ENCODE results near the gene PRR13.
"Not testable (repeated sequence)": the region's sequence is repeated elsewhere in the genome, so short reads cannot be mapped to it uniquely, and the experiment has no call there.

PRR13 gene

DNA sequence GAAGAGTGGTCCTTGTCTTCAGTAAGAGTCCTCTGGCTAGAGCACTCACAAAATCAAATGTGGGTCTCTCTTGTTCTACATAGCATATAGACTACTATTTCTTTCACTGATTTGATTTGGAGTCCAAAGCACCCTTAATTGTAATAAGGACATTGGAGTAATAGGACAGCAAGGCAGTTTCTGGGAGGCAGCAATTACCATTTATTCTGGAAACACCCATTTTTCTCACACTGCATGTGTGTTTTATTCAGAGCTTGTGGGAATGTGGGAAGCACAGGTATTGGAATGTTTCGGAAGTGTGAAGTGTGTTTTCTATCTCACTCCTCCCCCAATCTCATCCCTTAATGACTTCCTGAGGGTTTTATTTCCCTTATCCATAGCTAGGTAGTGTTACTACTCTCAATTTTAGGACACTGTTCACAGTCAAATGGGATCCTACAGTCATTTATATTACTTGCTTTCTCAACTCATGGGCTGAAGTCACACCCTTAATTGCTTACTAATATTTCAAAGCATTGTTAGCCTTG lies 30.6 kb downstream of the PRR13 start:
- no peak for DNase-seq (ENCODE audit: low spot score)

DNA sequence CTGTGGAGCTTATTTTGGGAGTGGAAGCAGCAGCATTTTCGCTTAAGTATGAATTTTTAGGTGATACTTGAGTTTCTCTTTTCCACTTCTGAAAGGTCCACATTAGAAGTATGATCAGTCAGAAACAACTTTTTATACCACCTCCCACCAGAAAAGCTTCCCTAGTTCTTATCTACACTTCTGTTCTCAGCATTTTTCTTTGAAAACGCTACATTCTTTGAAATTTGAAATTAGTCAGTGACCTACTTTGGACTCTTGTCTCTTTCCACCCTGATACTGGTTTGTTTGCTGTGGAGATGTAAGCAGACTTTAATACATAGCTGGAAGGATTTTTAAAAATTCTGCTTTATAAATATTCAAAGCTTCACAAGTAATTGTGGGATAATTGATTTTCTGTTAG lies 32.5 kb downstream of the PRR13 start:
- no peak for DNase-seq (ENCODE audit: low spot score)

DNA sequence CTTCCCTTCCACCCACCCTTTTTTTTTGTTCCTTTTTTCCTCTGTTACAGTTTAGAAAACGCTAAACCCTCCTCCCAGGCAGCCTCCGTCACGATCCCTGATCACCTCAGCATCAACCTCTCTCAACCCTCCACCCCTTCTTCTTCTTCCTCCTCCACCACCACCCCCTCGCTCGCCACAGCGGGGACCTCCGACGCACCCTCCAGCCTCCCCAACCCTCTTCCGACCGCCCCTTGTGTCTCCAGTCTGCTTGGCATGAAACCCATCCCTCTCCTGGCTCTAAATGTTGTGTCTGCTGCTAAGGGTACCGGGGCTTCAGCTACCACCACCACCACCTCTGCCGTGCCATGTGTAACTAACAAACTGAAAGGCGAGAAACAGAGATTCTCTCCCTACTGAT lies 33.3 kb downstream of the PRR13 start:
- DNase-seq (ENCODE audit: low spot score), result no peak

DNA sequence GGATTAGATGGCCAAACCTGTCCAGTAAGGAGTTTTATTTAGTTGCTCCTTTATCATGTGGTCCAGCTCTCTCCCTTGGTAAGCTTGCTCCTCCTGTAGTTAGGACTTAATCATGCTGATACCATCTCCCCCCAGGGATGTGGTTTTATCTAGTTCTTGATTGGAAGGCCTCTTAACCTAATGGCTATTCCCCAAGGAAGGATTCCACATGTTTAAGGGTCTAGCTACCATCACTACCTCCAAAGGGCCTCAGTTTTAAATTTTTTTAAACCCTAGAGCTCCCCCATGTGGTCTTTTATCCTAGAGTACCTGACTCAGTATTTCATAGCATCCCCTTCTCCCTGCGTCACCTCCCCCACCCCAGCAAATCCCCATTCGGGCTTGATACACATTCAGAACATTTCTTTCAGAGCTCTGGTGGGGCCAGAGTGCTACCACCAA lies 35.3 kb downstream of the PRR13 start:
- no peak for DNase-seq (ENCODE audit: low spot score)

DNA sequence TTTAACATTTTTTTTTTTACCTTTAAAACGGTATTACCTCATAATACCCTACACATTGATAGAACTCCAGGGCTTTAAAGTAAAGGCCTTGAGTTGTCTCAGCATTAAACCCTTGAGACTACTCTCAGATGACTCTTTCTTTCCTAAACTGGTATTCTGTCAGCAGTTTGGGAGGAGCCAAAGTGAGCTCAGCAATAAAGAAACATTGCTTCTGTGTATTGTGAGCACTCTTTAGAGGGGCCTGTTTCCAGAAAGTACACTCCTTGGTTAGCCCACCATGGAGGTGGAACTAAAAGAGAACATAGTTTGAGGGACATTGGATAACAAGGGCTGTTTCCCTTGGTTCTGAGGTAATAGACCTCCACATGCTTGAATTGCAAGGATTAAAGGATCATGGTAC lies 37.3 kb downstream of the PRR13 start:
- no peak for DNase-seq (ENCODE audit: low spot score)

DNA sequence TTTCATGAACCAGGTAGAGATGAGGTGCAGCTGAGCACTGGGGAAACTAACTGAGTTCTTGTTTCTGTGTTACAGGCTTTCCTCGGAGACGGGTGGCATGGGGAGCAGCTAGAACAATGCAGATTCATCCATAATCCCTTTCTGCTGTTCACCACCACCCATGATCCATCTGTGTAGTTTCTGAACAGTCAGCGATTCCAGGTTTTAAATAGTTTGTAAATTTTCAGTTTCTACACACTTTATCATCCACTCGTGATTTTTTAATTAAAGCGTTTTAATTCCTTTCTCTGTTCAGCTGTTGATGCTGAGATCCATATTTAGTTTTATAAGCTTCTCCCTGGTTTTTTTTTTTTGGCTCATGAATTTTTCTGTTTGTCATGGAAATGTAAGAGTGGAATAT lies 37.8 kb downstream of the PRR13 start:
- no peak for DNase-seq (ENCODE audit: low spot score)

DNA sequence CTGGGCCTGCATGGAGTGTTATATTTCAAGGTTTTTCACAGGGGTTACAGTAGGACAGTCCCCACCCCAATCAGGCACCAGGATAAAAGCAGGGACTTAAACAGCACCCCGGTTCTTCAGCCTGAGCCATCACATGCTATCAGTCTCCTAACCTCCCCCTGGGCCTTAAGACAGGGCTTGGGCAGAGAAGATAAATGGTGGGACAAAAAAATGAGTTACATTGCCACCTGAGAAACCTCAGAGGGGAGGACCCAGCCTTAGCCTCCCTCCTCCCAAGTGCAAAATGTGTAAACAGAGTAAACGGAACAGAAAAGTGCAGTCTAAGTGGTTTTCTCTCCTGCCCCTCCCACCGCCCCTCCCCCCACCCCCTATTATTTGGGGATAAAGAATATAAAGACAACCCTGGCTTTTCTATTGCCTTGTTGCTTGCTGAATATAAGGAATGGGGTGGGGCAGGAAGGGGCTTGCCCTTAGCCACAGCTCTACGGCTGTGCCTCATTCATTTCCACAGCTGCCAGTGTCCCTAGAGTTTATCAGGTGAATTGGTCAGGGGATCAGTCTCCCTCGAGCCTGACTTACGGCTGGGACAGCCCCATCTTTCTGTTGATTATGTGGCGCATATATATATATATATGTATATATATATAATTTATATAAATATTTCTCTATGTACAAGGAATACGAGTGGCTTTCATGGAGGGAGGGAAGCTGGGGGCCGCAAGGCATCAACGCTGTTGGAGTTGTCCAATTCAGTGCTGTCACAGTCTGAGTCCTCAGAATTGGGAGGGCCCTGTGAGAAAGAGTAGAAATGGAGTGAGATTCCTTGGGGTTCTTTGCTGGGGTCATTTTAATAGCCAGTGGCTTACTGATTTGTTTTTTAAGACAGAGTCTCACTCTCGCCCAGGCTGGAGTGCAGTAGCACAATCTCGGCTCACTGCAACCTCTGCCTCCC lies 39.2 kb downstream of the PRR13 start:
- no peak for DNase-seq (ENCODE audit: low spot score)

DNA sequence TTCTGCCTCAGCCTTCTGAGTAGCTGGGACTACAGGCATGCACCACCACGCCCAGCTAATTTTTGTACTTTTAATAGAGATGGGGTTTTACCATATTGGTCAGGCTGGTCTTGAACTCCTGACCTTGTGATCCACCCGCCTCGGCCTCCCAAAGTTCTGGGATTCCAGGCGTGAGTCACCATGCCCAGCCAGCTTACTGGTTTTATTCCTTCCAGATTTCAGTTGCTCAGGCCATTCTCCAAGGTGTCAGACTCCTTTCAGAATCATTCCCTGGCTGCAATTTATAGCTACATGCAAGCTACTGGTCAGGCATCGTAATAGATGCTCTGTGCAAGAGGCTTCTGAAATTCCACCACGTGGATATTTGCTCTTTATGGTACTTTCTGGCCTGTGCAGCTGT lies 39.9 kb downstream of the PRR13 start:
- DNase-seq (ENCODE audit: low spot score), result not testable (repeated sequence)

DNA sequence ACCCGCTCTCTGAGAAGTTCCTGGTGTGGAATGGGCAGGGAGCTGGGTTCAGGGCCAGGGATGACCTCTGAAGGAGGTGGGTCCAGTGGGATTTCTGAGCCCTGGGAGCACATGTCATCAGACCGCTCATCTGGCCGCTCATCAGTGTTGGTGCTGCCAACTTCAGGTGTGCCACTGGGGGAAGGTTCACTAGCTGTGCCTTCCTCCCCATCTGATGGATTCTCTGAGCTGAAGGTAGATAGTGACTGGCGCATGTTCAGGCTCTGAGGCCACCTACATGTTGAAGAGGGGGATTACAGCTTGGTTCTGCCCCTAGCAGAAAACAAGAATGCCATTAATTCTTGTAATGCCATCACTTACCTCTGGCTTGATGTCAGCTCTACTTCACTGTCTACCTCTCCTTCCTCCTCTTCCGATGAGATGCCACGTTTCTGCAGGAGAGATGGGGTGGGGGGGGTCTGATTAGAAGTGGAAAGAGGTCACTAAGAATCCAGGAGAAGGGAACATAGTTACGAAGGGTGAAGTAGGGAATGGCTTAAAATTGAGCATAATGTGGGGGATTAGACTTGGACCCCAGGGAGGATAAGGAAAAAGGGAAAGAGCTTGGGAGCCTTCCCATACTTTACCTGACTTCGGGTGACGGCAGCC lies 40.5 kb downstream of the PRR13 start:
- DNase-seq (ENCODE audit: low spot score), result no peak

DNA sequence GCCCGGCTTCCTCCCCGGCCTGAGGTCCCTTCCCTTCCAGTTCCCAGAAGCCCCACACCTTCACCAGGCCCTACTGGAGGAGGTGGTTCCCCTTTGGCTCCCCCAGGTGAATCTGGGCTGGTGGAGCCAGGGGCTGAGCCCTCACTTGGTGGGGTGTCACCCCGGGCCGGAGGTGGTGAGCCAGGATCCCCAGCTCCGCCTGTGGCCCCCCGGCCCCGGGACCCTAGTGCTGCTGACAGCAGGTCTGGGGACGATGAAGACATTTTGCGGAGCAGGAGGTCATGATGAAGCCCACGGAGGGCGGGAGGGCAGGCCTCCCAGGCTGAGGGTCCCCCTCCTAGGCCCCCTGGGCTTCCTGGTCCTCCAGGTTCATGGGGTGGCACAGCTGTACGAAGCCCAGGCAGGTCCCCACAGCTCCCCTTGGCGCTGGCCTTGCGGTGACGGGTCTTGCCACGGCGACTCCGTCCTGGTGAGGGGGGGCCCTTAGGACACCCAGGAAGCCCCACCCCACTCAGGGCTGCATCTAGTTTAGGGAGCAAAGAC lies 41.2 kb downstream of the PRR13 start:
- no peak for DNase-seq (ENCODE audit: low spot score)

DNA sequence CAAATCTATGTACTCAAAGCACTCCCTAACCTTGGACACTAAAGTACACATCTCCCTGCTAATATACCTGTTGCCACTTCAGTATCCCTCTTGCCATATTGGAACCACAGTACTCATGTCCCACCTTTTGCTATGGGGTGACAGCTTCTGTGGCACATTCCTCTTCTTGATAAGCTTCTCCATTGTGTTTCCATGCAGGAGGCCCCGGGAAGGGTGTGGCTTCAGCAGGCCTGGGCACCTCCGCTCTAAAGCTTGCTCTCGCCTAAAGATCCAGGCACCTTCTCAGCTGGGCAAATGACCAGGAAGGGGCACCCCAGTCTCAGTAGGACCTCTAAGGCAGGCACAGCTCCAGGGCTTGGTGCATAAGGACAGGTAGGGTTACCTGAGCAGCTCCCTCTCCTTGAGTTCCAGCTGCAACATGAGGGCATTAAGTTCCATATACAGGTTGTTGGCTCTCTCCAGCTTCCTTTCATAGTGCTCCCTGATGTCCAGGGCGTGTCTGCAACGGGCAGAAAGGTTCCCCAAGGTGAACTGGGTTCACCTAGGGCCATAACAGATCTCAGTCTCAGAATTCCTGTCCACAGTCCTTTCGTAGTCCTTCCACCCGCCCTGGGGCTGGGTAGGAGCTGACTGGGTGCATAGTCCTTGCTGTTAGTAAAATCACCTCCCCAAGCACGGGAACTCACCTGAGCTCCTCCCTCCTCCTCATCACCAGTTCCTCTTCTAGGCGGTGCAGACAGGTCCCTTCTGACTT lies 41.9 kb downstream of the PRR13 start:
- DNase-seq (ENCODE audit: low spot score), result no peak

DNA sequence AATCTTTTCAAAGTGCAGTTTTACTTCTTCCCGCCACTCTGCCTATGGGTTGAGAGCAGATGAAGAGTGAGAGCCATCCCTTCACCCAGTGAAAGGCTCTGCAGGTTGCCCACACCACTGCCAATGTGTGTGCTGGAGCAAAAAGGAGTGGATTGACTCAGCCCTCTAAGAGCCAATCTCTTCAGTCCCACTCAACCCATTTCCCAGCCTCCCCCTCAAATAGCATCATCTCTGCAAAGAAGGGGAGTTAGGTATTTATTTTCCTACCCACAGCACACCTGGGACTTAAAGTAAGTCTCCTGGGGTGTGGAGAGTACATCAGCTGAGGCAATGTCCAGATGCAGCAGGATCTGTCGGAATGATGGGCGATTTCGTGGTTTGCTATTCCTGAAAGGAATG lies 42.4 kb downstream of the PRR13 start:
- DNase-seq (ENCODE audit: low spot score), result no peak

DNA sequence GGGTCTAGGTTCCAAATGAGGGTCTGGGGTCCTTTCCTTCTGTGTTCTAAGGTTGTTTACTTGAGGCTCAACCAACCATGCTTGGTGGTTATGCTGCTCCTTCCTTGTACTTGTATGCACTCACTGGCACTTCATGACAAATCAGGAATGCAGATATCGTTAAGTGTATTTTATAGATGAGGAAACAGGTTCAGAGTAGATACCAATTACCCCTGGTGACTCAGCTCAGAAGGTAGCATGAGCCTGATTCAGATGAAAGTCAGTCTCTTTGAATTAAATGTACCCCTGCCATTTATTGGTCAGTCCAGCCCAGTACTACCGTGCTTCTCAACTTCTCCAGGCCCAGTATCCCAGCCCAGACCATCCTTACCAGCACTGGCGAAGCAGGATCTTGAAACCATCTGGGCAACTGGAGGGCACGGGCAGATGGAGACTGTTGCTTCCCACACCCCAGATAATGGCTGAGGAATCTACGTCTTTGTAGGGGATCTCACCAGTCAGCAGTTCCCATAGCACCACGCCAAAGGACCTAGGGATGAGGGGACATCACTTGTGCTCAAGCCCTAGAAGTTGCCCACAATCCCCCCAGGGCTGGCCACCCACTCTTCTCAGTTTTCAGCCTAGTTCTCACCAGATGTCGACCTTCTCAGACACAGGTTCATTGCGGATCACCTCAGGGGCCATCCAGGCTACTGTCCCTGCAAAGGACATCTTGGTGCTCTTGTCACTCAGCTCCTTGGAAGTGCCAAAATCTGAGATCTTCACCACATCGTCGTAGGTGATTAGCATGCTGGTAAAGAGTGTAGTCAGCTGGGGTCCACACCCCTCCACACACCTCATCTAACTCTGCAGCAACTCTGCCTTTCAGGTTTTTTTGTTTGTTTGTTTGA lies 43.4 kb downstream of the PRR13 start:
- DNase-seq (ENCODE audit: low spot score), result no peak

DNA sequence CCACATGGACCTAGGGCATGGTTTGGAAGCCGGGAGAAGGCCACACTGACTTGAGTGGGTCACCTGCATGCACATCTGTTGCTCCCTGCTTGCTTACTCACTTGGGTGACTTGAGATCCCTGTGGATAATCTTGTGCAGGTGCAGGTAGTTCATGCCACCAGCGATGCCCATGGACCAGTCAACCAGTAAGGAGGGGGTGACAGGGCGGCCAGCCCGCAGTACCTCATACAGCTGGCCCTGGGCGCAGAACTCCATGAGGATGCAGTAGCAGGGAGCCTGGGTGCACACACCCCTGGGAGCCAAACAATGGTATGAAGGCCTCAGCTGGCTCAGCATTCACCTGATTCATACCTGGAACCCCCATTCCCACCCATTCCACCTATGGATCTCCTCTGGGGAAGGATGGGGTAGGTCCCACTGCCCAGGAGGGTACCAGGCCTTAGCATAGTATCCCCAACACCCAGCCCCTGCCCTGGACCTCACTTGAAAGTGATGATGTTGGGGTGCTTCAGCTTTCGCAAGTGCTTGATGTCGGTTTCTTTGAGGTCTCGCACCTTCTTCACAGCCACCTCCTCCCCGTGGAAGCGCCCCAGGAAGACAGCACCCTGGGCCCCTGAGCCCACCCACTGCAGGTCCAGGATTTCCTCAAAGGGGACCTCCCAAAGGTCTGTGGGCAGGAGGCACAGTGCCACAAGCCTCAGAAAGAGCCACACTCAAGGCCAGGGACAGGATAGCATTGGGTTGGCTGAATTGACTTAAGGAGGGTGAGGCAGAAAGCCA lies 44.6 kb downstream of the PRR13 start:
- no peak for DNase-seq (ENCODE audit: low spot score)

DNA sequence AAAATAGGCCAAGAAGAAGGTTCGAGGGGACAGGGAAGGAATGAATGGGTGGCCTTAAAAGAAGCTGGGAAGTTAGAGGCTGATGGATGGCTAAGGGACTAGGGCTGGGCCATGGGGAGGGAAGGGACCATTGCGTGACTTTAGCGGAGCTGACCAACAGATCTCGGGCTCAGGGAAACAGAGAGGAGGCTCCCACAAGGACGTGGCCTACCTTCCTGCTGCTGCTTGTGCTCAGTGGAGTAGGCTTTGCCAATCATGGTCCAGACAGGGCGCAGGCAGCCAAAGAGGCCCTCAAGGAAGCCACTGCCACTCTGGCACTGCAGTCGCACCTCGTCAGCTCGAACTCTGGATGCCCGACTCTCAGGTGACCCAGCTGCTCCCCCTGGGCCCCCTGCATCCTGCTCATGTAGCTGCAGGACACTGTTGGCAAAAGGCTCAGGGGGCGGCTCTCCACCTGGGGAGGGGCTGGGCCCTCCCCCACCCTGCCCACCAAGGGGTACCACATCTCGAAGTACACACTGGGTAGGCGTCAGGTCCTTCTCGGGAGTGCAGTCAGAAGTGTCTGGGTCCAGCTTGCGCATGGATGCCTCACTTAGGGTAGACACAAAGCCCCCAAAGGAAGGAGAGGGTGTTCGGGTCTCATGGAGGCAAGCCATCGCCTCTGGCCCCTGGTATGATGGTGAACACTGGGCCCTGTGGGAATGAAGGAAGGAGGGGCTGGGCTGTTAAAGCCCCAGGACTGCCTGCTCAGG lies 45.4 kb downstream of the PRR13 start:
- no peak for DNase-seq (ENCODE audit: low spot score)

DNA sequence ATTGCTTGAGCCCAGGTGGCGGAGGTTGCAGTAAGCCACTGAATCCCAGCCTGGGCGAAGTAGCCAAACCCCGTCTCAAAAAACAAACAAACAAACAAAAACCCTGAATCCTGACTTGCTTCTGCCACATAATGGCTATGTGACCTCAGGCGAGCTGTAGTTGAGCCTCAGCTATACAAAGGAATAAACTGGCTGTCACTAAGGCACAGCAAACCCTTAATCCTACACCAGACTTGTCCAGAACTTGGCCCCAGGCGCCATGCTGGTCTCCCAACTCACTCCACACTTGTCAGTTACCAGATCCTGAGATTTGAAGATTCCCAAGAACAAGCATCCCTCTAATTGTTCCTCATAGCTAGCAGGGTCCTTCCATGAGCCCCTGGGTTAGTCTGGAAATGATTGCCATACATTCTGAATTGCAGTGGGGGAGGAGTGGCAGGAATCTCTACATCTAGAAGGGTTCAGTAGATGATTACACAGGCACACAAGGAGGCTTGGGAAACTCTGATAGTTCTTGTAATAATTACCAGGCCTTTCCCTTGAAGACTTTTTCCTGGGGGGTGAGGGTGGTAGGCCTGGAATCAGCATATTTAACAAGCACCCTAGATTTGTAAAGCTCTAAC lies 47.8 kb downstream of the PRR13 start:
- no peak for DNase-seq (ENCODE audit: low spot score)

DNA sequence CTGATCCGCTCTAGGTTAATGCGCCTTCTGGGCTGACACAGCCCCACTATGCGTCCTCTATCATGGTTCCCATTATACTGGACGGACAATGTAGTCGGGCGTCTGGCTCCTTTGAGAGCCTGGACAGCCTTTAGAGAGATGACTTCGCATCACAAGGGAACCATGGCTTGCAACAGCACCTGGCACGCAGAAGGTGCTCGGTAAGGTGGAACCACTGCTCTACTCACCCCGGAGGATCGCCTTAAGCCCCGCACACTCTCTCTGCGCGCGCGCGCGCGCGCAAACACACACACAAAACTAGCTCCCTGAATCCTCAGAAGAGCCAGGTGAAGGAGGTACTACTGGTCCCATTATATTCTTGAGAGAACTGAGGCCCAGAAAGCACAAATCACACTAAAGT lies 50.7 kb downstream of the PRR13 start:
- no peak for DNase-seq (ENCODE audit: low spot score)

DNA sequence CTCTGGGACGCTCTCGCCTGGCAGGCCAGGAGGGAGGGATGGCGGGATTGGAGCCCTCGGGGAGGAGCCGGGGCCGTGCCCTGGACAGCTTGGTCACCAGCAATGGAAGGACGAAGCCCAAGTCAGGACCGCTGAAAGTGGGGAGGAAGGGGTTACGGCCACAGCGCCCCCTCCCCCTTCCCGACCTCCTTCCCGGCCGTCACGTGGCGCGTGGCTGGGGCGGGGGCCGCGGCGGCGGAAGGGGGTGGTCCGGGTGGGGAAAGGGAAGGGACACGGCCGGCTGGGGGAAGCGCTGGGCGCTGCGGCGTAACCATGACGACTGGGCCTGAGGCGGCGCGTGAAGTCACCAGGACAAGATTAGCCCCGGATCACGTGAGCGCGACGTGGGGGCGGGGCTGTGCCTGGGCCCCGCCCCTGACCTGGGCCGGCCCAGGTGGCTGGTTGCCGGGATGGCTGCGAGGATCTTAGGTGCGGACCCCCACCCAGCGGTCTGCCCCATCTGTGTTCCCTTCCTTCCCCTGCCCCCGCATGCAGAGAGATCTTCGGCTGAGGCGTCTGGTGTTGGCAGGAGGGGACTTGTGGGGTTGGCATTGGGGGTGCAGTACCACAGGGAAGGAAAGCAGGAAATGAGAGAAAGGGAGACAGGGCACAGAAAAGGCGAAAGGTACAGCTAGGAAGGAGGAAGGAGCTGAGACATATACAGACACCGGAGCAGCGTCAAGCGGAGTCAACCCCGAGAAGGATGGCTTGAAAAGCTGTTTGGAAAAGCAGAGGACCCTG lies 51.5 kb downstream of the PRR13 start:
- DNase-seq (ENCODE audit: low spot score), result peak; percentile 100

All from ecto neural progenitor cell (in vitro differentiated cells).